HEK293T (cell line): ENCODE results near the gene ITGAD.

Experiments used
- CTCF ChIA-PET: fragments of 350-600 bp; formaldehyde crosslinking; extraction: SDS; loops from one replicate; lab custom pipeline; 2021; ENCODE audit warnings: antibody characterized with exemption, inconsistent platforms; lab: Yijun Ruan, JAX
- POLR2A ChIA-PET: fragments of 350-600 bp; formaldehyde crosslinking; extraction: SDS; loops from one replicate; lab custom pipeline; 2020; ENCODE audit warnings: antibody characterized with exemption, inconsistent platforms; lab: Yijun Ruan, JAX
- DNase-seq: peaks from one replicate; pipeline ENCODE4 v3.0.0; 2012; ENCODE audit warnings: mixed read lengths; ENCODE audit errors: extremely low spot score
- ARNT ChIP-seq: fragments of 450-650 bp; IDR thresholded peaks from 2 replicates; pipeline ENCODE4 v1.6.1; 2017; ENCODE audit warnings: mild to moderate bottlenecking
- BHLHE40 ChIP-seq: fragments of 450-650 bp; IDR thresholded peaks from 2 replicates; pipeline ENCODE4 v1.6.1; 2016; ENCODE audit warnings: mild to moderate bottlenecking, moderate library complexity, borderline replicate concordance
- CTBP1 ChIP-seq: fragments of 450-650 bp; IDR thresholded peaks from 2 replicates; pipeline ENCODE4 v1.6.1; 2016; ENCODE audit warnings: borderline replicate concordance
- ELF4 ChIP-seq: fragments of 450-650 bp; IDR thresholded peaks from 2 replicates; pipeline ENCODE4 v1.6.1; 2017; ENCODE audit warnings: antibody characterized with exemption
- FOXA1 ChIP-seq: fragments of 450-650 bp; IDR thresholded peaks from 2 replicates; pipeline ENCODE4 v1.6.1; 2016; ENCODE audit warnings: mild to moderate bottlenecking
- FOXK2 ChIP-seq: fragments of 450-650 bp; IDR thresholded peaks from 2 replicates; pipeline ENCODE4 v1.6.1; 2016; ENCODE audit warnings: mild to moderate bottlenecking
- FOXM1 ChIP-seq: fragments of 450-650 bp; IDR thresholded peaks from 2 replicates; pipeline ENCODE4 v1.6.1; 2017; ENCODE audit warnings: mild to moderate bottlenecking, borderline replicate concordance
- HDGF ChIP-seq: fragments of 450-650 bp; IDR thresholded peaks from 2 replicates; pipeline ENCODE4 v1.6.1; 2017; ENCODE audit warnings: antibody characterized with exemption, borderline replicate concordance
- L3MBTL2 ChIP-seq: fragments of 450-650 bp; conservative IDR thresholded peaks from 2 replicates; pipeline ENCODE4 v1.6.1; 2016; ENCODE audit warnings: mild to moderate bottlenecking
- LEF1 ChIP-seq: fragments of 450-650 bp; IDR thresholded peaks from 2 replicates; pipeline ENCODE4 v1.6.1; 2017; ENCODE audit warnings: mild to moderate bottlenecking, borderline replicate concordance
- NFRKB ChIP-seq: fragments of 450-650 bp; IDR thresholded peaks from 2 replicates; pipeline ENCODE4 v1.6.1; 2016; ENCODE audit warnings: mild to moderate bottlenecking, moderate library complexity
- PKNOX1 ChIP-seq: fragments of 450-650 bp; IDR thresholded peaks from 2 replicates; pipeline ENCODE4 v1.6.1; 2016
- SP1 ChIP-seq: fragments of 450-650 bp; IDR thresholded peaks from 2 replicates; pipeline ENCODE4 v1.6.1; 2017
- SUZ12 ChIP-seq: fragments of 450-650 bp; IDR thresholded peaks from 2 replicates; pipeline ENCODE4 v1.6.1; 2016; ENCODE audit warnings: mild to moderate bottlenecking
- TARDBP ChIP-seq: fragments of 450-650 bp; IDR thresholded peaks from 2 replicates; pipeline ENCODE4 v1.6.1; 2016
- ZNF384 ChIP-seq: fragments of 450-650 bp; IDR thresholded peaks from 2 replicates; pipeline ENCODE4 v1.6.1; 2016

Gene ITGAD

GRCh38 chr16:31461921-31462804 is 69.0 kb downstream of the ITGAD start:
- TF ChIP-seq SUZ12: no peak
- TF ChIP-seq FOXA1: no peak
- TF ChIP-seq PKNOX1: no peak
- no peak for TF ChIP-seq FOXK2
- no peak for TF ChIP-seq TARDBP
- no peak for TF ChIP-seq HDGF
- no peak for TF ChIP-seq BHLHE40
- DNase-seq: no peak
- ChIA-PET POLR2A (interaction anchor here (5.4 kb wide), 1 partner anchor 9 kb away, joined by 27 read pairs; the partner anchor contains the start of gene TGFB1I1), CTCF (no interaction called here)

GRCh38 chr16:31464348-31464769 is 71.2 kb downstream of the ITGAD start:
- ChIA-PET POLR2A (no interaction called here), CTCF (no interaction called here)

GRCh38 chr16:31464781-31465260 is 71.7 kb downstream of the ITGAD start:
- ChIA-PET CTCF (no interaction called here), POLR2A (no interaction called here)
- DNase-seq: no peak
- TF ChIP-seq ZNF384: no peak
- no peak for TF ChIP-seq L3MBTL2
- no peak for TF ChIP-seq FOXM1

More at GRCh38 chr16:31464348-31464769, 71.2 kb downstream of the ITGAD start:
- TF ChIP-seq FOXA1 (no peak), NFRKB (no peak), PKNOX1 (no peak), FOXK2 (no peak), HDGF (no peak), SP1 (no peak), L3MBTL2 (no peak), LEF1 (no peak)
- no peak for DNase-seq

- CTCF ChIA-PET: no interaction called here
- DNase-seq: no peak
- POLR2A ChIA-PET: no interaction called here
- TF ChIP-seq PKNOX1 (no peak), TARDBP (no peak), FOXM1 (no peak), BHLHE40 (no peak), NFRKB (no peak), SP1 (no peak), LEF1 (no peak), FOXK2 (no peak), FOXA1 (no peak), ZNF384 (no peak), L3MBTL2 (no peak), ELF4 (no peak), HDGF (no peak), CTBP1 (no peak), ARNT (no peak), SUZ12 (no peak)
These were observed 72.7 kb downstream of the ITGAD start for GRCh38 chr16:31465788-31466370.

GRCh38 chr16:31466381-31466841 is 73.3 kb downstream of the ITGAD start:
- ChIA-PET POLR2A (no interaction called here), CTCF (no interaction called here)
- TF ChIP-seq FOXK2 (no peak), CTBP1 (no peak), FOXA1 (no peak), L3MBTL2 (no peak), SP1 (no peak), TARDBP (no peak)
- no peak for DNase-seq

GRCh38 chr16:31467151-31467773 is 74.1 kb downstream of the ITGAD start:
- DNase-seq: no peak
- ChIA-PET CTCF (no interaction called here), POLR2A (no interaction called here)
- TF ChIP-seq NFRKB (no peak), SP1 (no peak), ARNT (no peak), TARDBP (no peak), FOXA1 (no peak), L3MBTL2 (no peak), SUZ12 (no peak), LEF1 (no peak)
